ENCODE measurements around the gene EMP1. TPM values are rescaled to one million over a fixed set of nuclear protein-coding genes. Genes with fewer than 3 reads are reported as not detected.

Gene EMP1
- total RNA-seq, 2 experiments from 2014 or later, result 7.3 to 8.6 TPM

DNA sequence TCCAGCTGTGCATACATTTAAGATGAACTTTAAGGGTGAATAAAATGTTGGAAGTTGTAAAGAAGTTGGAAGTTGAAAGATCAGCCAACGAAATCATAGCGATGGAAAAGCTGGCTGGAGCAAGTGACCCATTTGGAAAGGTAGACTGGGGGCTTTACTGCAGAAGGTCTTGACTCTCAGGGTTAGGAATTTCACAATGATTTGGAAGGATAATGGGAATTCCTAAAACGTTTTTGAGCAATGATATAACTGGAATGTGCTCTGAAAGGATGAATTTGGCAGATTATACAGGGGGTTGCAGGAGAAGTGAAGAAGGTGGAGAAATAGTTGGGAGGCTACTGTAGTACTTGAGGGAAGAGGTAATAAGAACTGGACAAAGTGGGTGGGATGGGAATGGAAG lies 27.4 kb downstream of the EMP1 start:
- H3K9me3 Mint-ChIP-seq, result no peaks in the 10 kb centered on the region
- ATAC-seq (ENCODE audit: low read depth) (no peak), DNase-seq (no peak)
- POLR2A ChIA-PET, result no interaction called here
- H3K4me1 Mint-ChIP-seq, result no peaks in the 10 kb centered on the region
- no peak overlapping the region for H3K4me3 Mint-ChIP-seq
- peaks cover 42% of the 10 kb centered on the region for H3K27me3 Mint-ChIP-seq
- no peaks in the 10 kb centered on the region for H3K36me3 Mint-ChIP-seq
- no peak overlapping the region for H3K27ac Mint-ChIP-seq

DNA sequence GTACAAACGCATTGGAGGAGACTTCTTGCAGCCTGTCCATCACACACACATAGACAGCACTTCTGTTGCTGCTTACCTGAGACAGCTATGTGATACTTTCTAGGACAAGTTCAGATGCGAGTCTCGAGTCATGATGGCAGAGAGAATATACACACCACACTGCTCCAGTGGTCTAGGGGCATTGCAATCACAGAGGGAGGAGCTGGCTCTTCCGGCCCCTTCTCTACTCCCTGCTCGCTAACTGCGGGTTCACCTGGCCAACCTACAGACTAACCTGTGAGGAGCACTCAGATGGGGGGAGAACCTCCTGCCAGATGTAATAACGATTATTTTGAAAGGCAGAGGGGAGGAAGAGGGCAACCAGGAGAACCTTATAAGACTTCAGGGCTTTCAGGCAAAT lies 30.7 kb downstream of the EMP1 start:
- H3K27ac Mint-ChIP-seq, result no peak overlapping the region
- POLR2A ChIA-PET, result no interaction called here
- no peak overlapping the region for H3K4me3 Mint-ChIP-seq
- H3K27me3 Mint-ChIP-seq, result peaks cover 44% of the 10 kb centered on the region
- H3K4me1 Mint-ChIP-seq, result no peaks in the 10 kb centered on the region
- no peak for DNase-seq
- no peak for ATAC-seq (ENCODE audit: low read depth)
- H3K36me3 Mint-ChIP-seq, result no peaks in the 10 kb centered on the region
- no peaks in the 10 kb centered on the region for H3K9me3 Mint-ChIP-seq

DNA sequence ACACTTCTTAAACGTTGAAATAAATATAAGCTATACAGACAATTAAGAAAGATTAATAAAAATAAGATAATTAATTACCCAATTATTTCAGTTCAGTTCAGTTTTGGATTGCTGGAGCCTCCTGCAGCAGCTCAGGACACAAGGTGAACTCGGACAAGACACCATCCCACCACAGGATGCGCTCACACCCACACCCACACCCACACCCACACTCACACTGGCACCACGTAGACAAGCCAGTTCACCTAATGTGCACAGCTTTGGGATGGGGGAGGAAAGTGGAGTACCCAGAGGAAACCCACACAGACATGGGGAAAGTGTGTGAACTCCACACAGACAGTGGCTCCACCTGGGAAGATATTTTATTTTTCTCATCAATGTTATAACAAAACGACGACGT lies 32.1 kb downstream of the EMP1 start:
- Mint-ChIP-seq H3K36me3 (no peaks in the 10 kb centered on the region), H3K4me3 (no peak overlapping the region), H3K27me3 (peaks cover 42% of the 10 kb centered on the region), H3K4me1 (no peaks in the 10 kb centered on the region), H3K9me3 (no peaks in the 10 kb centered on the region), H3K27ac (no peak overlapping the region)
- POLR2A ChIA-PET, result no interaction called here
- DNase-seq, result no peak
- no peak for ATAC-seq (ENCODE audit: low read depth)

DNA sequence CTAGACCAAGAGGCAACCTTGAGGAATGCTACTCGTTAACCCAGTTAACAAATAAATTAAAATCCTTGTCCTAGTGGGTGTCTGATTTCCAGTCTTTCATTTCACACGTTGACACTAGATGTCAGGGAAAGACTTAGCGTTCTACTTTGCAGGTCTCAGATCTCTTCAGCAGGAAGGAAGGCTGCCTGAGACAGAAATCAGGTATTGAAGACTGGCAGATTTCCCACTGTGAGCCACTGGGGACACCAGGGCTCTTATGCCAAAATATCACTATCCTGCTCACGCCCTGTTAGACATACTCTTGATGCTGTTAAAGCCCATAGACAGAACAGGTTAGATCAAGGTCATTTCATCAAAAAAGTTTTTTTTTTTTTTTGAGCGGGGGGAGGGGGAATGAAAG lies 33.0 kb downstream of the EMP1 start:
- DNase-seq (no peak), ATAC-seq (ENCODE audit: low read depth) (no peak)
- peaks cover 33% of the 10 kb centered on the region for H3K27me3 Mint-ChIP-seq
- no peak overlapping the region for H3K27ac Mint-ChIP-seq
- H3K4me1 Mint-ChIP-seq, result no peaks in the 10 kb centered on the region
- POLR2A ChIA-PET, result no interaction called here
- no peaks in the 10 kb centered on the region for H3K36me3 Mint-ChIP-seq
- H3K9me3 Mint-ChIP-seq, result no peaks in the 10 kb centered on the region
- H3K4me3 Mint-ChIP-seq, result no peak overlapping the region

DNA sequence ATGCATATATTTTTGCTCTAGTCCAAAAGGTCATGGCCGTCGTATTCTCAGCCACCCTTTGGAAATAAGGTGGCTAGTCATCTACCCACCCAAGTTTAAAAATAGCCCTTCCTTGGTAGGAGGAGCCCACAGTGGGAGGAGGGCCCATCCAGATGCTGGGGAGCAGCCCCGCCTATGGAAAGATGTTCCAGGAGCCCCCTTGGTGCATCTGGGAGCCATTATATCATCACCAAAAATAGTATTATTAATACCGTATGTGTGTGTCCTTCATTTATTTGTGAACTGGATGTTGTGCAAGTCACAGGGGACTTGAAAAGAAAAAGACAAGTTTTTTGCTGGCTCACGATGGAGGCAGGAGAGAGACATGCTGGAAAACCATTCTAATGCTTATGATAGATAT lies 34.0 kb downstream of the EMP1 start:
- DNase-seq (no peak), ATAC-seq (ENCODE audit: low read depth) (no peak)
- POLR2A ChIA-PET, result interaction anchor here (0.6 kb wide), 1 partner anchor 195 kb away, joined by 3 read pairs; no protein-coding TSS in a partner anchor
- H3K4me3 Mint-ChIP-seq, result no peak overlapping the region
- H3K9me3 Mint-ChIP-seq, result no peaks in the 10 kb centered on the region
- no peaks in the 10 kb centered on the region for H3K36me3 Mint-ChIP-seq
- no peak overlapping the region for H3K27ac Mint-ChIP-seq
- H3K27me3 Mint-ChIP-seq, result peaks cover 27% of the 10 kb centered on the region
- no peaks in the 10 kb centered on the region for H3K4me1 Mint-ChIP-seq

DNA sequence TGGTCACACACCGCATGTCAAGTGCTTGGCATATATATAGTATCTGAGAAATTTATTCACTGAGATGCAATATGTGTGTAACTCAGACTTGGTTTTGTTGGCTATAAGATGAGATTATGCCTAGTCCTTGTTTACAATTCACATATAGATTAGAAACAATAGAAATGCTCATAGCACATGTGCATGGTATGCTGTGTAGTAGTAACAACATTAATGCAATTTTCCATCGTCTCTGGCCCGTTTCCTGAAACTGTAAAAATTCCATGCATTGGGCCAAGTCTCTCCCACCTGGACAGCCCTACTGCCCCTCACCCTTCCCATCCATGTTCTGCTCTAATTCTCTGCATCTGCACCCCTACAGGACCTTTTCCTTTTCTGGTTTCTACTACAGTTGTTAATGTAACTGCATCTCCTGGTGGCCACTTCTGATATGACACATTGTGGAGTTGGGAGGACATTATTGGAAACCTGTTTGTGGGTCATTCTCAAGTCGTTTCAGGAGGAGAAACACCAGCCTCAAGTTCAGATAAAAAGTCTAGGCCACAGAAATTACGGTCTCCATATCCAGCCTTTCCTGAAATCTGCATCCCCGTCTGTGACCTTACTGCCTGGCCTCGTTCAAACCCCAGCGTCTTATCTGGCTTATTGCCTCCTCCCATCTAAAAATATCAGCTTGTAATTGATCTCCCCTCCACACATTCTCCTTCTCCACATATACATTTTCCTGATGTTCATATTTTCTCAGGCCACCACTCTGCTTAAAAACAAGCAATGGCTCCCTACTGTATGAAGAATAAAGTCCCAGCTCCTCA lies 37.5 kb downstream of the EMP1 start:
- Mint-ChIP-seq H3K36me3 (no peaks in the 10 kb centered on the region), H3K27ac (no peak overlapping the region), H3K4me1 (no peaks in the 10 kb centered on the region), H3K27me3 (peaks cover 11% of the 10 kb centered on the region), H3K4me3 (no peak overlapping the region), H3K9me3 (no peaks in the 10 kb centered on the region)
- ATAC-seq (ENCODE audit: low read depth), result no peak
- POLR2A ChIA-PET, result no interaction called here
- no peak for DNase-seq

DNA sequence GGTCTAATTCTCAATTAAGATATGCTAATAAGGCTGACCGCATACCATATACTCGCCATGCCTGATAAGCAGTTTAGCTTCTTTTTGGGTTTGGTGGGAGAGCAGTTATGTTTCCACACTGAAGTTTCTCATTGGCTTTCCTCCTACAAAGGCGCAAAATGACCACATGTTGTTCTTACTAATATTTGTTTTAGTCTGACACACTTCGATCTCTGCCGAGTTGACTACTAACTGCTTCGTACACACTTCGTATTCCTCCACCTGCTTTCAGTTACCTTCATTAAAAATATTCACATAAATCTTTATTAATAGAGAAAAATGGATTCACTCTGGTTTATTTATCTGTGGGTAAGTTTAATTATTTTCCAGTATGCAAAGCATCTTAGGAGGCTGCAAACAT lies 41.7 kb downstream of the EMP1 start:
- Mint-ChIP-seq H3K4me3 (no peak overlapping the region), H3K4me1 (no peaks in the 10 kb centered on the region), H3K9me3 (no peaks in the 10 kb centered on the region), H3K36me3 (no peaks in the 10 kb centered on the region), H3K27me3 (peaks cover 22% of the 10 kb centered on the region), H3K27ac (no peak overlapping the region)
- DNase-seq (no peak), ATAC-seq (ENCODE audit: low read depth) (no peak)
- POLR2A ChIA-PET, result no interaction called here

DNA sequence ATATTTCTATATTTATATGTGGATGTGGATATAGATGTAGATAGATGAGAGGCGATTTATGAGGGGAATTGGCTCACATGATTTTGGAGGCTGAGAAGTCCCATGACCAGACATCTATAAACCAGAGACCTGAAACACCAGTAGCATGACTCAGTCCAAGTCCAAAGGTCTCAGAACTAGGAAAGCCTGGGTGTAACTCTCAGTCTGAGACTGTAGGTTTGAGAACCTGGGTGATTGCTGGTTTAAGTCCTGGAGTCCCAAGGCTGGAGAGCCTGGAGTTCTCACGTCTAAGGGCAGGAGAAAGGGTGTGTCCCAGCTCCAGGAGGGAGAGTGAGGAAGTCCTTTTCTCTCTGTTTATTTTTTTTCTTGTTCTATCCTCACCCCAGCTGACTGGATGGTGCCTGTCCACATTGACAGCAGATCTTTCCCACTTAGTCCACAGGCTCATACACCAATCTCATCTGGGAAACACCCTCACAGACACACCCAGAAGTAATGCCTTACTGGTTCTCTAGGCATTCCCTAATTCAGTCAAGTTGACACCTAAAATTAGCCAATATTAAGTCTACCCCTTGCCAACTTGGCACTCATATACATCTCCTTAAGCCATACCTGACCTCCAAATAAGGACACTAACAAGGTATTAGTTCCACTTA lies 45.4 kb downstream of the EMP1 start:
- DNase-seq, result no peak
- H3K4me1 Mint-ChIP-seq, result no peaks in the 10 kb centered on the region
- no peaks in the 10 kb centered on the region for H3K36me3 Mint-ChIP-seq
- no peak overlapping the region for H3K4me3 Mint-ChIP-seq
- no peaks in the 10 kb centered on the region for H3K9me3 Mint-ChIP-seq
- POLR2A ChIA-PET, result no interaction called here
- no peak overlapping the region for H3K27ac Mint-ChIP-seq
- no peak for ATAC-seq (ENCODE audit: low read depth)
- H3K27me3 Mint-ChIP-seq, result peaks cover 28% of the 10 kb centered on the region

DNA sequence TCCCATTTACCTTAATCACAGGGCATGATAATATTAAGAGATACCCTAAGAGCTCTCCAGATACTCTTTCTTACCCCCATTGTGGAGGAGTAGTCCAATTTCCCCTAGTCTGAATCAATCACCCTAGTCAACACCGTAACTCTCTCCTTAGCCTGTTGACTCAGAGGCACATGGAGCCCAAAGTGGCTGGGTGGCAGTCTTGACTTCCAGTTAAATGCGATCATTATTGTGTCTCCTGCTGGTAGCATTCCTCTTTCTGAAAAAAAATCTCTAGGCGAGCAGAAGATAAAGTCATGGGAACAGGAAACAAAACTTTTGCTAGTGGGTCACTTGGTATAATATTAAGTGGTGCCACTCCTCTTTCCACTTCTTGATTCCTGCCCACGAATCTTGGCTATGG lies 46.4 kb downstream of the EMP1 start:
- POLR2A ChIA-PET, result no interaction called here
- Mint-ChIP-seq H3K4me3 (no peak overlapping the region), H3K27ac (no peak overlapping the region), H3K27me3 (peaks cover 28% of the 10 kb centered on the region), H3K4me1 (no peaks in the 10 kb centered on the region), H3K9me3 (no peaks in the 10 kb centered on the region), H3K36me3 (no peaks in the 10 kb centered on the region)
- DNase-seq (no peak), ATAC-seq (ENCODE audit: low read depth) (no peak)

DNA sequence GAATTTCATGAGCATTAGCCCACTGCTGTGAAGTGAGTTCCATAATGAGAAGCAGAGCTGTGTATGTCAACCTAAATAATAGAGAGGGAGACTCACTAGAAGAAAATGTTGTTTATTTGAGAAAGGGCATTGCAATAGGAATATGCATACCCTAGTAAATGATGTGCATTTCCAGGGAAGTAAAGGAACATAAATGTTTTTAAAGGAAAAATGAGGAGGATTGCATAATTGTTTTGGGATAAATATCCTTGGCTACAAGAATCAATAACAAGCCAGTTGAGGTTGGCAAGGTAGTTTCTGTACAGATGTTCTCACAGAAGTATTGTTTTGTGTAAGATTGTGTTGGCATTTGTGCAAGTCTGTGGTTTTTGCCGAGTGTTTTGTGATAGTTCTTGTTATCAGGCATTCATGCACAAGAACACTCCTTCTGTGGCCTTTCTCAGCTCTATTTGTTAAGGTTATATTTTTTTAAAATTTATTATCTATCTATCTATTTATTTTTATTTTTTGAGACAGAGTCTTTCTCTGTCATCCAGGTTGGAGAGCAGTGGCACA lies 47.1 kb downstream of the EMP1 start:
- H3K9me3 Mint-ChIP-seq, result no peaks in the 10 kb centered on the region
- DNase-seq, result no peak
- ATAC-seq (ENCODE audit: low read depth), result no peak
- no peak overlapping the region for H3K27ac Mint-ChIP-seq
- H3K36me3 Mint-ChIP-seq, result no peaks in the 10 kb centered on the region
- H3K4me1 Mint-ChIP-seq, result no peaks in the 10 kb centered on the region
- peaks cover 31% of the 10 kb centered on the region for H3K27me3 Mint-ChIP-seq
- H3K4me3 Mint-ChIP-seq, result no peak overlapping the region
- POLR2A ChIA-PET, result no interaction called here

DNA sequence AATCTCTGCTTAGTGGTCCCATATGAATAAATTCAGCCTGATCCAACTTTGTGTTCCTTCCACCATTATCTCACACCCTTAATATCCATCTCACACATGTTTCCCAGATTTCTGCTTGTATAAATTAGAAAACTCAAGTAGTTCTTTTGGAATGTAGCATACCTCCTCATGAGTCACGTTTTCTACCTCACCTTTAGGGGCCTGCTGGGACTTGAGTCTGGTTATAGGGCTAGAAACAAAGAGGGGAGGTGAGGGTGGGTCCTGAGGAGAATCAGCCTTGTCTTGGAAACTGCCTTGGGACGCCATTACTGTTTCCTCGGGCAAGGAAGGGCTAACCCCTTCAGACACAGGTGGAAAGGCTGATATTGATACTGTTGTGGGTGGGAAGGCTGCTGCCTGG lies 51.1 kb downstream of the EMP1 start:
- H3K9me3 Mint-ChIP-seq, result no peaks in the 10 kb centered on the region
- H3K27ac Mint-ChIP-seq, result no peak overlapping the region
- no peaks in the 10 kb centered on the region for H3K36me3 Mint-ChIP-seq
- no peaks in the 10 kb centered on the region for H3K4me1 Mint-ChIP-seq
- POLR2A ChIA-PET, result no interaction called here
- H3K4me3 Mint-ChIP-seq, result no peak overlapping the region
- DNase-seq, result no peak
- H3K27me3 Mint-ChIP-seq, result peaks cover 23% of the 10 kb centered on the region
- ATAC-seq (ENCODE audit: low read depth), result no peak

DNA sequence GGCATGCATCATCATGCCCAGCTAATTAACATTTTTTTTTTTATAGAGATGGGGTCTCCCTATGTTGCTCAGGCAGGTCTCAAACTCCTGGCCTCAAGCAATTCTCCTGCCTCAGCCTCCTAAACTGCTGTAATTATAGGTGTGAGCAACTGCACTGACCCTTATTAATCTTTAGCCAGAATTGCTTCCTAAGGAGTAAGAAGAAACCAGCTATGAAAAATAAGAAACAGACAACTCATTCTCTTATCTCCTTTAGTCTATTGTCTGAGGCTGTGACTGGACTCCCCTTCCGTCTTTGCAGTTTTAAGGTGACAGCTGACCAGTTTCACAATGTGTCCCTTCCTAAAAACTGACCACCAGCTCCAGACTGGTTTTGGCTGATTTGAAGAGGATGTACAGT lies 52.4 kb downstream of the EMP1 start:
- POLR2A ChIA-PET, result no interaction called here
- H3K27ac Mint-ChIP-seq, result no peak overlapping the region
- H3K36me3 Mint-ChIP-seq, result no peaks in the 10 kb centered on the region
- H3K27me3 Mint-ChIP-seq, result peaks cover 25% of the 10 kb centered on the region
- ATAC-seq (ENCODE audit: low read depth), result no peak
- no peak for DNase-seq
- no peaks in the 10 kb centered on the region for H3K4me1 Mint-ChIP-seq
- no peaks in the 10 kb centered on the region for H3K9me3 Mint-ChIP-seq
- no peak overlapping the region for H3K4me3 Mint-ChIP-seq

DNA sequence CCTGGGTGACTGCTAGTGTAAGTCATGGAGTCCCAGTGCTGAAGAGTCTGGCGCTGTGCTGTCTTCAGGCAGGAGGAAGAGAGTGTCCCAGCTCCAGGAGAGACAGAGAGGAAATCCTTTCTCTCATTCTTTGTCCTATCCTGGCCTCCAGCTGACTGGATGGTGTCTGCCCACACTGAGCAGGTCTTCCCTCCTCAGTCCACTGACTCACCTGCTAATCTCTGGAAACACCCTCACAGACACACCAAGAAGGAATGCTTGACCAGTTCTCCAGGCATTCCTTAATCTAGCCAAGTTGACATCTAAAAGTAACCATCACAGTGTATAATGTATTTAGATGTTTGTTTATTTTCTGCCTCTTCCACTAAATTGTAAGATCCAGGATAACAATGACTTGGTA lies 53.9 kb downstream of the EMP1 start:
- Mint-ChIP-seq H3K4me3 (no peak overlapping the region), H3K9me3 (no peaks in the 10 kb centered on the region), H3K36me3 (no peaks in the 10 kb centered on the region), H3K27ac (no peak overlapping the region), H3K4me1 (no peaks in the 10 kb centered on the region), H3K27me3 (peaks cover 20% of the 10 kb centered on the region)
- POLR2A ChIA-PET, result no interaction called here
- ATAC-seq (ENCODE audit: low read depth) (no peak), DNase-seq (no peak)

DNA sequence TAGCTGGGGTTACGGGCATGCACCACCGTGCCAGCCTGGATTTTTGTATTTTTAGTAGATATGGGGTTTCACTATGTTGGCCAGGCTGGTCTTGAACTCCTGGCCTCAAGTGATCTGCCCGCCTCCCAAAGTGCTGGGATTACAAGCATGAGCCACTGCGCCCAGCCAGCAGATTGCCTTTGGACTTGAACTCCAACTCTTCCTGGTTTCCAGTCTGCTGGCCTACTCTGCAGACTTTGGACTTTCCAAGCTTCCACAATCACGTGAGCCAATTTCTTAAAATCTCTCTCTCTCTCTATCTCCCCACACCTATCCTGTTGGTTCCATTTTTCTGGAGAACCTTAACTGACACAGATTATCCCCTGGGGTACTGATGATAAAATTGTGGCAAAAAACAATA lies 55.0 kb downstream of the EMP1 start:
- Mint-ChIP-seq H3K9me3 (no peaks in the 10 kb centered on the region), H3K4me1 (peaks cover 3% of the 10 kb centered on the region), H3K4me3 (no peak overlapping the region), H3K27ac (no peak overlapping the region), H3K27me3 (peaks cover 24% of the 10 kb centered on the region), H3K36me3 (no peaks in the 10 kb centered on the region)
- no peak for DNase-seq
- no peak for ATAC-seq (ENCODE audit: low read depth)
- POLR2A ChIA-PET, result no interaction called here

Measured in activated naive CD8-positive, alpha-beta T cell treated with anti-CD3 and anti-CD28 coated beads, Interleukin-2, amount 10 ng/mL, durations not matched to agents 7 days and 5 days (primary cell).